Measurements from ENCODE around the gene FAM78B. TPM values are rescaled to one million over a fixed set of nuclear protein-coding genes. Genes with fewer than 3 reads are reported as not detected.

Gene FAM78B
- total and polyA plus RNA-seq, 2 experiments from 2014 or later, result 0.16 to 0.43 TPM

DNA sequence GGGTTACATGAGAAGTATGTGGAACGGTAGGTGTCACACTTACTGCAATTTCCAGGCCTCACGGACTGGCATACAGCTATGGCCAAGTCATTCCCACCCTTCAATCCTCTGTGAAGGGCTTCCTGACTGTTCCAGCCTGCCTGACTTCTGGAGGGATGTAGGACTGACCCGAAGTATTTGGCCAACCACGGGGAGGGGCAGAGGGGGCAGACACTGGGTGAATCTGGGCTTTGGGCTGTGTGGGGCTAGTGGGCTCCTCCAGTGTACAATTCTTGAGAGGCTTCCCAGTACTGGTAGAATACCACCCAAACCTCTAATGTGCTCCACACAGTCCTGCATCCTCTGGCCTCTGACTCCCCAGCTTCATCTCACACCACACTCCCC is 78.2 kb downstream of the FAM78B start:
- in situ Hi-C loops (cut with MboI), result no loop called here
- no peaks in the 10 kb centered on the region for H3K79me2 ChIP-seq (ENCODE audit: insufficient read depth)
- no peak overlapping the region for H3K27ac ChIP-seq
- H3K9ac ChIP-seq, result no peak overlapping the region
- DNase-seq, result no peak
- no peaks in the 10 kb centered on the region for H3K4me1 ChIP-seq (ENCODE audit: insufficient read depth)
- WGBS, 2 experiments (ENCODE audit: low coverage in 1 of 2, low lambda C conversion rate in 2 of 2, missing lambda C conversion rate in 2 of 2), result 0 to 5% methylated on average over 4 of the region's 4 CpGs
- H3F3A ChIP-seq (ENCODE audit: insufficient read depth), result no peaks in the 10 kb centered on the region
- no peak overlapping the region for H3K4me2 ChIP-seq (ENCODE audit: unreplicated experiment)
- no peaks in the 10 kb centered on the region for H4K20me1 ChIP-seq (ENCODE audit: insufficient read depth)
- no peaks in the 10 kb centered on the region for H3K9me2 ChIP-seq (ENCODE audit: insufficient read depth)
- H3K4me3 ChIP-seq, result no peak overlapping the region
- H3K27me3 ChIP-seq (replicated peaks; ENCODE audit: insufficient read depth), result no peaks in the 10 kb centered on the region
- H2AFZ ChIP-seq, result no peak overlapping the region
- no peaks in the 10 kb centered on the region for H3K9me3 ChIP-seq (ENCODE audit: low read depth)
- H3K36me3 ChIP-seq (ENCODE audit: low read depth), result no peaks in the 10 kb centered on the region
- TF ChIP-seq EZH2phosphoT487 (IDR thresholded peaks at IDR 0.05; ENCODE audit: insufficient read depth, low read depth), result no peak
- TF ChIP-seq EZH2 (IDR thresholded peaks at IDR 0.05; ENCODE audit: insufficient read depth, poor library complexity, severe bottlenecking), result no peak

DNA sequence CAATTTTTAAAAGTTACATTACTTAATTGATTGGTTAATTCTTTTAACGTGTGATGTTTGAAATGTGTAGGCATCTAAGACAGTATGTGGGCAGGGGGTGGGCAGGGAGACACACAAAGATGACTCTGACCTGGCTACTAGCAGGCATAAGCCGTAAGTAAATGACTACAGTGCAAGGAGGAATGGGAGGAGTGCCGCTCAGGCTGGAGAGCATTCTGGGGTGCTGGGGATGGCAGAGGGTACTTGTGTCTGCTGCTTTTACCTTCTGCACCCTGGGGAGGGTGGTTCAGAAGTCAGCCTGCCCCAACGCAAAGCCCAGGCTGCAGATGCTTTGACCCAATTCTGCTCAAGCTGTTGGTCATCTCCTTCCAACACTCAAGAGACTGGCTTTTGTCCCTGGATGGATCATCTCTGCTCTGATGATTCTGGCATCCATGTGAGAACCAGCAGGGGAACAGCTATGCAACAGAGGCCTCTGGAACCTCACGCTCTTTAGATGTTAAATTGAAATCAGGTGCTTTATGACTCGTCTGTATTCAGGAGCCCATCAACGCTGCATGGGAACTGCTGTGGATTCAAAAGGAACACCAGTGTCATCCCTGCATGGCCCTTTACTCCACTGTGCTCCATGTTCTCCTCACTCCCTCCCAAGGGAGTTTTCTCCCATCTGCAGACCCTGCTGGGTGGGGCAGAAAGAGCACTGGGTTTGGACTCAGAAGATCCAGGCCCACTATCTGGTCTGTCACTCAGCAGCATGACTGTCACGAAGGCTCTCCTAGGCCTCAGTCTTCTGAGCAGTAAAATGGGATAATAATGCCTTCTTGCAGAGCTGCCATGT is 78.8 kb downstream of the FAM78B start:
- H3K27me3 ChIP-seq (replicated peaks; ENCODE audit: insufficient read depth), result no peaks in the 10 kb centered on the region
- no peaks in the 10 kb centered on the region for H3K9me2 ChIP-seq (ENCODE audit: insufficient read depth)
- no peaks in the 10 kb centered on the region for H3K4me1 ChIP-seq (ENCODE audit: insufficient read depth)
- H2AFZ ChIP-seq, result no peak overlapping the region
- in situ Hi-C loops (cut with MboI), result no loop called here
- no peaks in the 10 kb centered on the region for H4K20me1 ChIP-seq (ENCODE audit: insufficient read depth)
- no peak overlapping the region for H3K9ac ChIP-seq
- no peak overlapping the region for H3K27ac ChIP-seq
- TF ChIP-seq EZH2phosphoT487 (IDR thresholded peaks at IDR 0.05; ENCODE audit: insufficient read depth, low read depth) (no peak), EZH2 (IDR thresholded peaks at IDR 0.05; ENCODE audit: insufficient read depth, poor library complexity, severe bottlenecking) (no peak)
- H3K4me3 ChIP-seq, result no peak overlapping the region
- no peaks in the 10 kb centered on the region for H3K36me3 ChIP-seq (ENCODE audit: low read depth)
- H3F3A ChIP-seq (ENCODE audit: insufficient read depth), result no peaks in the 10 kb centered on the region
- 5 to 8% methylated on average over 8 of the region's 8 CpGs for WGBS, 2 experiments (ENCODE audit: low coverage in 1 of 2, low lambda C conversion rate in 2 of 2, missing lambda C conversion rate in 2 of 2)
- no peak for DNase-seq
- H3K4me2 ChIP-seq (ENCODE audit: unreplicated experiment), result no peak overlapping the region
- no peaks in the 10 kb centered on the region for H3K9me3 ChIP-seq (ENCODE audit: low read depth)
- no peaks in the 10 kb centered on the region for H3K79me2 ChIP-seq (ENCODE audit: insufficient read depth)

DNA sequence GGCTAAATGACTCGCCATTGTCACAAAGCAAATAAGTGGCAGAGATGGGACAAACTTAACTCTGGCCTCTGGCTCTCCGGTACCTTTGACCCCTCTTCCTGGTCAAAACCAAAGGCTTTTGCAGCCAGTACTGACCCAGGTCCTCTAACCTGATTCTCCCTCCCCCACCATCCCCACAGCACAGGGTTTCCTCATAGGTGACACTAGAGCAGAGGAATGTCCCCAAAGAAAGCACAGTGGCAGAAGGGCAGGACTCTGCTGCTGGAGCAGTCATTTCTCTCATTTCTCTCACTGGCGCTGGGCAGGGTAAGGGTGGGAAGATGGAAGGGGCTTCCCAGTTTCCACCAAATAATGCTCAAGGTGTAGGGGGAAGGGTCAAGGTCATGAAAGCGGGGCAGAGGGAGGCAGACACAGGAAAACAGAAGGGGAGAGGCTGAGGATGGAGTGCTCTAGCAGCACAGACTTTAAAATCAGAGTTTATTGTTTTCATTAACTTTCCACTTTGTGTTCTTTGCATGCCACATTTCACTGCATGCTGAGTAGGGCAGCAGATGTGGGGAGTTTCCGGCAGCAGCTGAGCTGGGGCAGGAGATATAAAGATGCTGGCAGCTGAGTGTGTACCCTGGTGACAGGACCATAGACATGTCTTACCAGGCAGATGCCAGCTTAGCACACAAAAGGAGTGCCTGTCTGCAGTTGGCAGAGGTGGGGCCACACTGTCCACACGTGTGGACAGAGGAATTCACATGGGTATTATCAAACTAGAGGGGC is 80.5 kb downstream of the FAM78B start:
- H3K9me2 ChIP-seq (ENCODE audit: insufficient read depth), result no peaks in the 10 kb centered on the region
- no peak overlapping the region for H3K27ac ChIP-seq
- no peak for TF ChIP-seq EZH2 (IDR thresholded peaks at IDR 0.05; ENCODE audit: insufficient read depth, poor library complexity, severe bottlenecking)
- no peak for TF ChIP-seq EZH2phosphoT487 (IDR thresholded peaks at IDR 0.05; ENCODE audit: insufficient read depth, low read depth)
- 34 to 43% methylated on average over 6 of the region's 6 CpGs for WGBS, 2 experiments (ENCODE audit: low coverage in 1 of 2, low lambda C conversion rate in 2 of 2, missing lambda C conversion rate in 2 of 2)
- H3K9ac ChIP-seq, result no peak overlapping the region
- no peaks in the 10 kb centered on the region for H3K36me3 ChIP-seq (ENCODE audit: low read depth)
- H4K20me1 ChIP-seq (ENCODE audit: insufficient read depth), result no peaks in the 10 kb centered on the region
- H3K4me3 ChIP-seq, result no peak overlapping the region
- H3F3A ChIP-seq (ENCODE audit: insufficient read depth), result no peaks in the 10 kb centered on the region
- no peak overlapping the region for H2AFZ ChIP-seq
- H3K9me3 ChIP-seq (ENCODE audit: low read depth), result no peaks in the 10 kb centered on the region
- in situ Hi-C loops (cut with MboI), result no loop called here
- no peaks in the 10 kb centered on the region for H3K27me3 ChIP-seq (replicated peaks; ENCODE audit: insufficient read depth)
- no peak for DNase-seq
- no peak overlapping the region for H3K4me2 ChIP-seq (ENCODE audit: unreplicated experiment)
- H3K79me2 ChIP-seq (ENCODE audit: insufficient read depth), result no peaks in the 10 kb centered on the region
- H3K4me1 ChIP-seq (ENCODE audit: insufficient read depth), result no peaks in the 10 kb centered on the region

- no peak for DNase-seq
- no peak overlapping the region for H3K4me3 ChIP-seq
- no peaks in the 10 kb centered on the region for H3K36me3 ChIP-seq (ENCODE audit: low read depth)
- 27 to 34% methylated on average over 3 of the region's 3 CpGs for WGBS, 2 experiments (ENCODE audit: low coverage in 1 of 2, low lambda C conversion rate in 2 of 2, missing lambda C conversion rate in 2 of 2)
- in situ Hi-C loops (cut with MboI), result no loop called here
- H3K9me2 ChIP-seq (ENCODE audit: insufficient read depth), result no peaks in the 10 kb centered on the region
- no peaks in the 10 kb centered on the region for H3K4me1 ChIP-seq (ENCODE audit: insufficient read depth)
- no peaks in the 10 kb centered on the region for H4K20me1 ChIP-seq (ENCODE audit: insufficient read depth)
- H3F3A ChIP-seq (ENCODE audit: insufficient read depth), result no peaks in the 10 kb centered on the region
- H3K27me3 ChIP-seq (replicated peaks; ENCODE audit: insufficient read depth), result no peaks in the 10 kb centered on the region
- H3K79me2 ChIP-seq (ENCODE audit: insufficient read depth), result no peaks in the 10 kb centered on the region
- no peak overlapping the region for H2AFZ ChIP-seq
- H3K4me2 ChIP-seq (ENCODE audit: unreplicated experiment), result no peak overlapping the region
- TF ChIP-seq EZH2 (IDR thresholded peaks at IDR 0.05; ENCODE audit: insufficient read depth, poor library complexity, severe bottlenecking), result no peak
- TF ChIP-seq EZH2phosphoT487 (IDR thresholded peaks at IDR 0.05; ENCODE audit: insufficient read depth, low read depth), result no peak
- H3K9ac ChIP-seq, result no peak overlapping the region
- no peaks in the 10 kb centered on the region for H3K9me3 ChIP-seq (ENCODE audit: low read depth)
- H3K27ac ChIP-seq, result no peak overlapping the region
Observed at GRCh38 chr1:166084613-166085012, 82.2 kb downstream of the FAM78B start.
